HG02623 (cell line): Measurements from ENCODE around the gene LDLRAD4.
"Not testable (repeated sequence)": the region's sequence is repeated elsewhere in the genome, so short reads cannot be mapped to it uniquely, and the experiment has no call there.

ENCODE experiments used
- ATAC-seq: cut with Tn5 transposase; IDR thresholded peaks from one replicate; pipeline ENCODE4 v1.9.1; 2021; ENCODE audit warnings: moderate library complexity; ENCODE audit not compliant: unreplicated experiment

Gene LDLRAD4

DNA sequence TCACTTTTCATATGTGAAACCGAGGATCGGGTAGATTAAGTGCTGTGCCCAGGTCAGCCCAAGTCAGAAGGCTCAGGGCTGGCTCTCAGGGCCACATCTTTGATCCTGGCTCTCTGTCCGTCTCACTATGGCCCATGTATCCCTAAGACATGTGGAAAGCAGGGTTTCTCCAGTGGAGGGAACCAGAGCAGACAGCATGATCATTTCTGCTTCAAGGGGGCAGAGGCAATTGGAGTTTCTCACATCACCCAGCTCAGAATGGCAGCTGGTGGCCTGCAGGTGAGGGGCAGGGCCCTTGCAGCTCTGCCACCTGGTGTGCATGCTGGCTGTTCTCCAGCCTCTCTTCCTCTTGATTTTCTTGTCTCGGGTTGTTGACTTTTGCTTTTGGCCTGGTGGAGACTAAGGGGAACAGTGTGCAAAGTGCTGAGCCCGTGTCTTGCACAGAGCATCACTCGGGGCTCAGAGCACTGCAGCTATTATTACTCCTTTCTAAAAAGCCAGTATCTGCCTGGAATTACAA is 27.0 kb downstream of the LDLRAD4 start:
- no peak for ATAC-seq

DNA sequence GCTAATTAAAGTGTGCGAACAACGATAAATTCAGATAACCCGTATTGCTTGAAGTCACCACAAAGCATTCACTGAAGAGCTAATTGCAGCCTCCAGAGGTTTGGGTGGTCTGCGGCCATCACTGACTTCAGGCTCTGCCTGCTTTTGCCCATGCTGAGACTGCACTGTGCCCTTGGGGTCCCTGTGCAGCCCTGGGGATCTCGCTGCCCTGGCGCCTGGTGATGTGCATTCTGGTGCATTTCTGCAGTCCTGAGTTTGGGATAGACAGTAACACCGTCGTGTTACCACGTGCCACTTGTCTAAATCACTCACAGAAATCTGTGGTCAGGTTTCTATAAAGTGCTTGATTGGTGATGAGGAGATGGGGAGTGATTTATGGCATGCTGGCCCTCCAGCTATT is 27.6 kb downstream of the LDLRAD4 start:
- no peak for ATAC-seq

- no peak for ATAC-seq
Observed at GRCh38 chr18:13246591-13246990, 28.0 kb downstream of the LDLRAD4 start.

- ATAC-seq, result no peak
Observed at GRCh38 chr18:13247506-13247905, 28.9 kb downstream of the LDLRAD4 start.

DNA sequence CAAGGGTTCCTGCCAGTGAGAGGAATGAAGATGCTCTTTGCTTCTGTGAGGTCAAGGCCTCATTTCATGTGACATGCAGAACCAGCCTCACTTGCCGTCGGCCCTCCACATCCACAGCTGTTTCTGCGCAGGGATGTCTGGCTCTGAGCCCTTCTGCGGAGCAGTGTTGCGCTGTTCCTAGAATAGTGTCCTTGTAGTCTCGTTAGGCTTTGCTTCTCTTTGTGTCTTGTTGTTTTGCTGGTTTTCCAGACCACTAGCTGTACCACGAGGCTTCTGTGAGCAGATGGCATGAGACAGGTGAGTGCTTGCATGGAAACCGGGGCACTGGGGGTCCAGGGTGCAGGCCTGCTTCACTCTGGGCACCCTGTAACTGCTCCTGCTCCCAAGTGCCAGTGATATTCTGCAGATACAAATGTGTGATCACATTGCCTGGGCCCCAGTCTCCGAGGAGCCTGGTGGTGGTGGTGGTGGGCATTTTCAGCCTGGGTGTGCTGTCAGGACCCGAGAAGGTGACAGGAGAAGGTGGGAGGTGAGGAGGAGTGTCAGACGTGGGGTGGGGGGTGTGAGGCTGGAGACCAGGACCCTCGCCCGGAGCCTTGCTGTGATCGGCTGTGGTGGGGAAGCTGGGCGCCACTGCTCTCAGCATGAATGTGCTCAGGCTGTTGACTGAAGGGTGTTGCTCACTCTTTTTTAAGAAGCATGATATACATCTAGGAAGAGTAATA is 34.3 kb downstream of the LDLRAD4 start:
- no peak for ATAC-seq

DNA sequence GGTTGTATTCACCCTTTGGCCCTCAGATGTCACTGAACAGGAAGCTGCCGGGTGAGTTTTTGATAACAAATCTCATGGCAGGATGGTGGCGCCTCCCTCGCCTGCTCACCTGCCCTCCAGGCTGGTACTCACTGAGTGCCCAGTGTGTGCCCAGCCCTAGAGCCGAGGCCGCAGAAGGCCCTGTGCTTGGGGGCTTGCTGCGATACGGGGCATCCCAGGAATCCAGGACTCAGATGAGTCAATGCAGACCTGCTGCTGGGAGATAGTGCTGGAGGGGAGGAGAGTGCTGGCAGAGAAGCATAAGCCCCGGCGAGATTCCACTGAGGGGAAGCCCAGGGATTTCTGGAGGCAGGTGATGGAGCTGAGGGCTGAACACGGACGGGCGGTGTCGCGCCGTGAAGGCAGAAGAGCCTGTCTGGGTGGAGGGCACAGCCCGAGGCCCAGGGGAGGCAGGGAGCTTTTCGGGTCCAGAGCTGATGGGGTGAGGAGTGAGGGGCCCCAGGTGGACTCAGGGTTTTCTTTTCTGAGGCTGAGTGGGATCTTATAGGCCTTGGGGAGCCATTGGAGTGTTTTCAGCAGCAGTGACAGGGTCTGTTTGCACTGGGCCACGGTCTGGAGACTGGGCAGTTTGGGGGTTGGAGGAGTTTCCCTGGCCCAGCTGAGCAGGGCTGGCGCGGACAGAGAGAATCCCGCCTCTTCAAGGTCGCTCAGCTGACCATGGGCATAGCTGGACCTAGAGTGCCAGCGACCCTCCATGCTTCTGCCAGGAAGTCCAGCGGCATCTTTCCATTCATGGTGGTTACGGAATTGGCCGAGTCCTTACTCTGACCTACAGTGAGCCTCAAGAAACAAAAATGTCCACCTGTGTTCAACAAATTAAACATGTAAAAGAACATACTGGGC is 35.5 kb downstream of the LDLRAD4 start:
- no peak for ATAC-seq

GRCh38 chr18:13254971-13255927 is 36.7 kb downstream of the LDLRAD4 start:
- no peak for ATAC-seq

- no peak for ATAC-seq
Observed at GRCh38 chr18:13256444-13257305, 38.1 kb downstream of the LDLRAD4 start.

- ATAC-seq, result no peak
Observed at GRCh38 chr18:13257361-13257980, 38.9 kb downstream of the LDLRAD4 start.

- ATAC-seq, result no peak
Observed at GRCh38 chr18:13258921-13259320, 40.4 kb downstream of the LDLRAD4 start.

GRCh38 chr18:13259701-13260100 is 41.1 kb downstream of the LDLRAD4 start:
- no peak for ATAC-seq

DNA sequence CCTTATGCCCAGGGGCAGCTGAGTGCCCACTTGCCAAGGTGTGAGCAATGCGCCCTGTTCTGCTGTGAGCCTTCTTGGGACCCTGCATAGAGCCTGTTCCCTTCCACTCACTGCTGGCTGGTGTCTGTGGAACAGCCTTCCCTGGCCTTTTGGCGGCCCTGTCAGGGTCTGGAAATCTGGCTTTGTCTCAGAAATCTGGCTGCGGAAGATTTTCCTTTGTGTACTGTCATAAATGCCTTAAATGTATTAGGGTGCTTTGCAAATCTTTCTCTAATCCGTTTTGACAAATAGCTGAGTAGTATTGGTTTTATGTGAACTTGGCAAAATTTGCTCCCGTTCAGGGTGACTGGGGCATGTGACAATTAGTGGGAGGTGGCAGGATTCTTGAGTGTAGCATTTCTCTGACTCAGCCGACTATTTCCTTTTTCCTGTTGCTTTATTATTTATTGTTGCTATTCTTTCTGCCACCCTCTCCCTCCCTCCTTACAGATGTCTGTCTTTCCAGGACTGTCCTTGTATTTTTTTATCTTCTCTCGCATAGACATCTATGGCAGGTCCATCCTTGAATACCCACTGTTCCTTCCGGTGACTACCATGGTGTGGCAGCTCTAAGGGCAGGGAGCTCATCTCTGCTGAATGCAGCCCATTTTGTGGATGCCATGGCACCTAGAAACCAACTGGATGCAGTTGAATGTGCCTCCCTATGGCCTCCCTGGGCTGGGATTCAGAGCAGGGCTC is 41.8 kb downstream of the LDLRAD4 start:
- no peak for ATAC-seq

DNA sequence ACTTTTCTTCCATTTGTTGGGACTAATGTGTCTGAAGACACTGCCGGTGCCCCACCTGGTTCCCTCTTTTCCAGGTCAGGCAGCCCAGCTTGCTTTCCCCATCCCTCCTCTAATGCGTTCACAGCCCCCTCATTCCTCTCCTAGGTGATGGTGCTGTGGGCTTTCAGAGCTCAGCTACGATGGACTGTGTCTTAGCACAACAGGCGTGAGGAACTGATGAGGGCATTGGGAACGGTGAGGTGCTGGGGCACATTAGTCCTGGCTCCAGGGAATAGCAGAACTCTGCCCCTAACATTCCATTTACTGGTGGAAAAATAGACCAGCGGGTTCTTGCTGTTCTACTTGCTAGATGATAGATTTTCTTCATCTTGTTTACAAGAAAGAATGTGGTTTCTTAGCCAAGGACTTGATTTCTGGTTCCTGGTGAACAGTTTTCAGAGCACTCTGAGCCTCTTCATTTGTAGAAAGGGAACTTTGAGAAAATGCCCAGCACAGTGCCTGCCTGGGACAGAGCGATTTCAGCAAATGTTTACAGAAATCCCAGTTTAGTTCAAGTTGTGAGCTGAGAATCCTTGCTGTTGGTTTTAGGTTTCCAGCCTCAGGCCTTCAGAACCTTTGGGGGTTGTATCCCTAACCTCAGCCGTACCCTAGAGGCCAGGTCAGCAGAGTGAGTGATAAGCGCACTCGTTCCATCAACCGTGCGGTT is 42.5 kb downstream of the LDLRAD4 start:
- no peak for ATAC-seq

- ATAC-seq, result no peak
Observed at GRCh38 chr18:13261661-13262357, 43.2 kb downstream of the LDLRAD4 start.

DNA sequence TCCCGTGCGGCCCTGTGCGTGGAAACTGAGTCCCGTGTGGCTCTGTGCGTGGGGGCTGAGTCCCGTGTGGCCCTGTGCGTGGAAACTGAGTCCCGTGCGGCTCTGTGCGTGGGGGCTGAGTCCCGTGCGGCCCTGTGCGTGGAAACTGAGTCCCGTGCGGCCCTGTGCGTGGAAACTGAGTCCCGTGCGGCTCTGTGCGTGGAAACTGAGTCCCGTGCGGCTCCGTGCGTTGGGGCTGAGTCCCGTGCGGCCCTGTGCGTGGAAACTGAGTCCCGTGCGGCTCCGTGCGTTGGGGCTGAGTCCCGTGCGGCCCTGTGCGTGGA is 43.8 kb downstream of the LDLRAD4 start:
- ATAC-seq, result not testable (repeated sequence)

GRCh38 chr18:13262839-13263691 is 44.5 kb downstream of the LDLRAD4 start:
- no peak for ATAC-seq
